Midbrain (tissue), 1 donor: ENCODE data around the gene DPEP2NB.
"Not testable (repeated sequence)": the region's sequence is repeated elsewhere in the genome, so short reads cannot be mapped to it uniquely, and the experiment has no call there.

Experiments used
- DNase-seq: peaks from one replicate; lab custom pipeline; 2025; lab: John Stamatoyannopoulos, UW

Gene DPEP2NB

GRCh38 chr16:68015681-68016080, at the start of gene DPEP2NB:
Gene DPEP2NB (minus strand): TSS chr16:68015911. CDS start chr16:68015770, 141 bp downstream.
- DNase-seq: no peak

- peak; percentile 47 for DNase-seq
Observed at GRCh38 chr16:68064791-68065365, 49.2 kb upstream of the DPEP2NB start.

GRCh38 chr16:68062910-68063393, 47.2 kb upstream of the DPEP2NB start:
- DNase-seq: no peak

GRCh38 chr16:68061396-68061795, 45.7 kb upstream of the DPEP2NB start:
- no peak for DNase-seq

GRCh38 chr16:68059804-68060203, 44.1 kb upstream of the DPEP2NB start:
- no peak for DNase-seq

- no peak for DNase-seq
Observed at GRCh38 chr16:68055395-68055794, 39.7 kb upstream of the DPEP2NB start.

GRCh38 chr16:68049449-68049848, 33.7 kb upstream of the DPEP2NB start:
- DNase-seq: no peak

- DNase-seq: no peak
Observed at GRCh38 chr16:68047987-68048386, 32.3 kb upstream of the DPEP2NB start.

GRCh38 chr16:68046106-68046505, 30.4 kb upstream of the DPEP2NB start:
- no peak for DNase-seq

- DNase-seq: no peak
Observed at GRCh38 chr16:68041783-68042182, 26.1 kb upstream of the DPEP2NB start.

GRCh38 chr16:68040506-68041288, 25.0 kb upstream of the DPEP2NB start:
- peak; percentile 69 for DNase-seq

- no peak for DNase-seq
Observed at GRCh38 chr16:68037841-68038597, 22.3 kb upstream of the DPEP2NB start.

GRCh38 chr16:68035227-68035626, 19.5 kb upstream of the DPEP2NB start:
- DNase-seq: no peak

GRCh38 chr16:68033101-68033500, 17.4 kb upstream of the DPEP2NB start:
- DNase-seq: no peak

- no peak for DNase-seq
Observed at GRCh38 chr16:68031951-68032350, 16.2 kb upstream of the DPEP2NB start.

GRCh38 chr16:68030108-68030507, 14.4 kb upstream of the DPEP2NB start:
- DNase-seq: not testable (repeated sequence)

- no peak for DNase-seq
Observed at GRCh38 chr16:68028996-68029395, 13.3 kb upstream of the DPEP2NB start.

GRCh38 chr16:68022728-68023537, 7.2 kb upstream of the DPEP2NB start, which contains the start of the genes DDX28 and DUS2:
Gene DDX28 (minus strand): TSS chr16:68023232. CDS start chr16:68023202, 30 bp downstream.
Gene DUS2 (plus strand): TSS chr16:68023284. CDS start chr16:68038024, 14,740 bp downstream.
- DNase-seq: peak; percentile 95

- no peak for DNase-seq
Observed at GRCh38 chr16:68022278-68022727, 6.6 kb upstream of the DPEP2NB start.

- no peak for DNase-seq
Observed at GRCh38 chr16:68021490-68021889, 5.8 kb upstream of the DPEP2NB start.

- DNase-seq: no peak
Observed at GRCh38 chr16:68019167-68019680, 3.5 kb upstream of the DPEP2NB start.
